GM18520 (cell line): ENCODE measurements around the gene YWHAB.
"Not testable (repeated sequence)": the region's sequence is repeated elsewhere in the genome, so short reads cannot be mapped to it uniquely, and the experiment has no call there.

Source experiments
- ATAC-seq: cut with Tn5 transposase; IDR thresholded peaks from one replicate; pipeline ENCODE4 v1.9.1; 2021; ENCODE audit not compliant: unreplicated experiment

YWHAB gene

DNA sequence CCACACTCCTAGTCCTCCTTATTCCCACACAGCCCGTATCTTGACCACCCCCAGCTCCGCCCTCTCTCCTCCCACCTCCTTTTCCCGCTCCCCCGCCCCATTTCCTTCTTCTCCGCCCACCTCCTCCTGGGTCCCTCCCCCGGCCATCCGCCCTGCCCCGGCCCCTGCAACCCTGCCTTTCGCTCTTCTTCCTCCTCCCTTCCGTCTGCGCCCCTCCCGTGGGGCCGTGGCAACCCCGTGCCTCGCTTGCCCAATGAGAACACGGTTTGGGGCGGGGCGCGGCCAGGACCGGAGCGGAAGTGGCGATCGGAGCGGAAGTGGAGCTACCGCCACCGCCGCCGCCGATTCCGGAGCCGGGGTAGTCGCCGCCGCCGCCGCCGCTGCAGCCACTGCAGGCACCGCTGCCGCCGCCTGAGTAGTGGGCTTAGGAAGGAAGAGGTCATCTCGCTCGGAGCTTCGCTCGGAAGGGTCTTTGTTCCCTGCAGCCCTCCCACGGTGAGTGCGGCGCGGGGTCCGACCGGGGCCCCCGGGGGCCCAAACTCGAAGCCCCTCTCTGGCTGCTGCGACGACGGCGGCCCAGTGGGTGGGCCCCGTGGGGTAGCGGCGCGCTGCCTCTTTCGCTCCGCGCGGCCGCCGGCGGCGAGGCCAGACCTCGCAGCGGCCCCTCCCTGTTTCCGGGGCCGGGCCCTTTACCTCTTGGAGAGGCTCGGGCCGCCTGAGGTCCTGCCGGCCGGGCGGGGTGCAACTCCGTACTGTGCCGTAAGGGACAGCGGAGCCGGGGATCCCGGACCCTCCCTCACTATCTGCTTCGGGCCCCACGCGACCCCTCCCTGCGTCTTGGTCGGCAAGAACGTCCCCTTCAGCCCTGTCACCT lies at the start of gene YWHAB:
Gene YWHAB (plus strand): TSS at position 314 of the 874 bp plus-strand sequence. CDS start 15,829 bp downstream, outside the sequence.
- peak; percentile 78 for ATAC-seq

DNA sequence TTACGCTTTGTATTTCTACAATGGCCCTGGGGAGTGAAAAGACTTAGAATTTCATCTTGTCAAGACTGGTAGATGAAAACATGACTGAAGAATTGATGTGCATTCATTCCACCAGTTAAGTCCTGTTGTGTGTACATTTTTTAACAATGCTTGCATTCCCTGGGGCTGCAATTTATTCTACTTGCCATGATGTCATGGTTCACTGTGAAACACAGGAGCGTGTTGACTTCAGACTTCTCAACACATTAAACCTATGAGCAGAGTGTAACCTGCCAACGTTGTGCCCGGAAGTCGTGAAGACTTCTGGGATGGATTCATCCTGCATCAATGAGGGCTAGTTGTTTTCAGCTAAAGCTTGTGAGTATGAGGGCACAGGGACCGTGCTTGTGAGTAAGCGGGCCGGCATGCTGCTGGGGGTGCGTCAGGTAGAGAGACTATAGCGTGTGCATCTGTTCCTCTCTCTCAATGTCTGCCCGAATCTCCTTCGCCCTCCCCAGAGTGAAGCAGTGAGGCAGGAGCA lies 48.8 kb upstream of the YWHAB start:
- no peak for ATAC-seq

DNA sequence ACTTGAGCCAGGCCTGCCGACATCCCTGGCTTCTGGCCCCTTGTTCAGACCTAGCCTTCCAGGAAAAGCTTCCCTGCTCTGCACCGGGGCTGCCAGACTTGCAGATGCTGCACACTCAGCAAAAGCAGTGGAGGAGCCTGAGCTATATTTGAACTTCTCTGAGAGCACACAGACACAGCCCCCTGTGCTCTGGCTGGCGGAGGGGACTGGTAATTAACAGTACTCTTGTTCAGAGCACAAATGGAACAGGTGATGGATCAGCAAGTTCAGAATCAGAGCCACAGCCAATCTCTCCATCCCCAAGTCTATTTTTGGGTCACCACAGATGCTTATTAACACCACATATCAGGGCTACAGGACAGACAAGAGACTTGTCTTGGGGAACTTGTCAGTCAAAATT lies 47.6 kb upstream of the YWHAB start:
- ATAC-seq = no peak

GRCh38 chr20:44838521-44838920 lies 47.0 kb upstream of the YWHAB start:
- no peak for ATAC-seq

DNA sequence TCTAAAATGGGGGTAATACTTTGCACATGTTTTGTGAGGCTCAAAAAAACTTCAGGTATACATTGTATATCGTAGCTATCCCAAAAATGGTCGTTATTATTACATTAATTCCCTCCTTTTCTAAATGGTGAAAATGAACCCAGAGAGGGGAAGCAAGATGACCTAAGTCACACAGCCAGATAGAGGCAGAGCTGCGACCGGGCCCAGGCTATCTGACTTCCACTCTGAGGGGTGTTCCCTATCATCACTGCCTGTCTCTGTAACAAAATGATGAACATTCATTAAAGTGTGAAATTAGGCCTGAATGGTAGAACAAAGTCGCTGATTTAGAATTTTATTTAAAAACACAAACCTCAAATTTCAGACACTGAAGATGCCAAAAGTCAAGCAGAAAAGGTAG lies 46.0 kb upstream of the YWHAB start:
- no peak for ATAC-seq

DNA sequence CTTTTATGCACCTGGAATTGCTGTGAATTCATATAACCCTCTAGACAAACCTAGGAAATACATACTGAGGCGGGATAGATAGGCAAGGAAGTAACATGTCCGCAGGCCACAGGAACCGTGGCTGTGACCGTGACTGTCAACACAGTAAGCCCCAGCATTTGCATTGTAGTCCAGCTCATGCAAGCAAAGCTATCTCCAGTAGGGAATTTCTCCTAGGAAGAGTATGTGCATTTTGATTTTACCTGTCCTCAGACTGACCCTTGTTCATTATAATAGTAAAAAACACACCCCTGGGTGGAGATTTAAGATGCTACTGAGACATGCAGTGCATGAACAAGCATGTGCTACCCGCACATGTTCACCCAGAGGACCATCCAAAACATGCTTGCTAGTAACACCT lies 44.7 kb upstream of the YWHAB start:
- ATAC-seq = no peak

DNA sequence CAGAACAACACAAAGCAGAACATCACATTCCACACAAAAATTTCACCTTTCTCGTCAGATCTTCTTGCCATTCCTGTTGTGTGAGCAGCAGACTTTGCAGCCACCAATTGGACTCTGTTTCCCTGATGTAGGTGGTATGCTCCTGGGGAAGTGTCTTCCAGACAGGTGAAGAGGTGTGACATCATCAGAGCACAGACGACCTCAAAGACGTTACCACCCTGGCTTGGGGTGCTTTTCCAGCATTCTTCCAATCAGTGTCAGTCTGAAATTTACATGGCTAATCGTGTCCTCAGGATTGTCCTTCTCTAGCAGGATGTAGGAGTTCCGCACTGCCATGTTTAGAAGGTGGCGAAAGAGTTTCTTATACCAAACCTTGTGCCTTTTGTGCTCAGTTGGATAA lies 43.5 kb upstream of the YWHAB start:
- ATAC-seq = no peak

DNA sequence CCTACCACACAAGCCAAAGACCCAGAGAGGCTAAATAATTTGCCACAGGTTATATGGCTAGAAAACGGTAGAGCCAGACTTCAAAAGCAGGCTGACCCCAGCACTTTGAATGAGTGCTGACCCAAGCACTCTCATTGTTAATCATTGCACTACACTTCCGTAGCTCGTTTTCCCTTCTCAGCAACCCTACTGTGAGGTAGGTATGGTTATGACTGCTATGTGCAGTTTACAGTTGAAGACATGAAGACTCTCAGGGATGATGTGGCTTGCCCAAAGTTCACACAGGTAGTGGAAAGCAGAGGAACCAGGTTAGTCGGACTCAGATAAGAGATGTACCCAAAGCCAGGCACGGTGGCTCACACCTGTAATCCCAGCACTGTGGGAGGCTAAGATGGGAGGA lies 41.6 kb upstream of the YWHAB start:
- ATAC-seq = no peak

DNA sequence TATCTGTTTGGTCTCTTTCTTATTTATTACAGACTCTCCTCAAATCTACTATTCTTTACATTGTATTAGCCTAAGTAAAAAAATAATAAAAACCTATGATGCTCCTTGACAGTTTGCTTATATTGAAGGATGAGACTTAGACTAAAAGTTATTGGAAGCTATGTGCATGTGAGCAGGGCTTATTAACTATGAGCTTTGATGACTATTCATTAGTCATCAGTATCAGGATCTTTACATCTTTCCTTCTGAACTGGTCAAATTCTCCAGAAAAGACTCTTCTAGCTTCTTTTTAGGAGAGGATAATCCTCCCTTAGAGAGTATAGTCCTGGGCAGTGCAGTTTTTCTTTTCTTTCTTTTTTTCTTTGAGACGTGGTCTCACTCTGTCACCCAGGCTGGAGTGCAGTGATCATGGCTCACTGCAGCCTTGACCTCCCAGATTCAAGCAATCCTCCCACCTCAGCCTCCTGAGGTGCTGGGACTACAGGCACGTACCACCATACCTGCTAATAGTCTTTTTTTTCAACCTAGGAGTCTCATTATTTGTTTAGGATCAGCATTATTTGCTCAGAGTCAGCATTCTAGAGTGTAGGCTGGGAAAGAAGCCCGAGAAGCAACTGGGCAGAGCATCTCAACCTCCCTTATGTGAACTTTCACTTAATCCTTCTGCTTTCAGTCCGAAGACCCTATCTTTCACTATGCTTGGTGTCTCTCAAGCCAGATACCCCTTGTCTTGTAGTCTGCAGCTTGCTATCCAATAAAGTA lies 37.1 kb upstream of the YWHAB start:
- ATAC-seq = no peak

DNA sequence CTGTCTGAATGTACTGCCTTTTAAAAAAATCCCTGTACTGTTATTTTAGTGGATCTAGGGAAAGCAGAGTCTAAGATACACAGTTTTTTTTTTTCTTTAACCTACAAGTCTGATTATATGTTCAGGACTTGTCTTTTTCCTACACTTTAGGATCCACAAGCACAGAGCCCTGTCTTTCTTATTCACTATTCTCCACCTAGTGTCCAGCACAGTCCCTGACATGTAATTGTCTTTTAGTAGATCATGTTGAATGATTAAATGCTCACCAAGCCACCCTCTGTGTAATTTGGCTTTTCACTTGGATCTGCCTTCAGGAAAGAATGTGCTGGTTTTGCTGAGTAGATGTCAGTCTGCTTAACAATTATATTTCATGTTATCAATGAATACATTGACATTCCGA lies 35.8 kb upstream of the YWHAB start:
- ATAC-seq = no peak

- no peak for ATAC-seq
Measured at GRCh38 chr20:44850272-44850671, 35.2 kb upstream of the YWHAB start.

DNA sequence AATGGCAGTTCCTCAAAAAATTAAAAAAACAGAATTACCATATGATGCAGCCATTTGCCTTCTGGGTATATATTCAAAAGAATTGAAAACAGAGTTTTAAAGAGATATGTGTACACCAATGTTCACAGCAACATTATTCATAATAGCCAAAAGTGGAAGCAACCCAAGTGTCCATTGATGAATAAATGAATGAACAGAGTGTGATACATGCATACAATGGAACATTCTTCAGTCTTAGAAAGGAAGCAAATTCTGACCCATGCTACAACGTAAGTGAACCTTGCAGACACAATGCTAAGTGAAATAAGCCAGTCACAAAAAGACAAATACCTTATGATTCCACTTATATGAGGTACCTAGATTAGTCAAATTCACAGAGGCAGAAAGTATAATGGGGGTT lies 34.7 kb upstream of the YWHAB start:
- no peak for ATAC-seq

DNA sequence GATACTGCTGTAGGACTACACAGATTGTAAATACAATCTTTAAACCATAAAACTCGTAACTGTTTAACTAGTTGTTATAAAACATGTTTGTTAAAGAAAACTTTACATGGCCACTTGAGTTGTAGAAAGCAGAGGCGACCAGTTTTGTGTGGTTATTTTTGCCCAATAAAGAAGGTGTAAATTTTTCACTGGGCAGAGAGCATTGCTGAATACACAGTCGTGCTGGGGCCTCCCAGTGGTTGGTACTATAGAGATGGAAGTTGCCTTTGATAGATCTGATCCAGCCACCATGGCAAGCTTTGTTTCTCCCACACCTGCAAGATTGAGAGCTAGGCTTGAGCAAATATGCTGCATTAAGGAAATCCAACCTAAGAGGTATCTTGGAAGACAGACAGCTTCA lies 34.0 kb upstream of the YWHAB start:
- no peak for ATAC-seq

GRCh38 chr20:44856442-44856841 lies 29.1 kb upstream of the YWHAB start:
- no peak for ATAC-seq

GRCh38 chr20:44856856-44857448 lies 28.6 kb upstream of the YWHAB start:
- no peak for ATAC-seq

DNA sequence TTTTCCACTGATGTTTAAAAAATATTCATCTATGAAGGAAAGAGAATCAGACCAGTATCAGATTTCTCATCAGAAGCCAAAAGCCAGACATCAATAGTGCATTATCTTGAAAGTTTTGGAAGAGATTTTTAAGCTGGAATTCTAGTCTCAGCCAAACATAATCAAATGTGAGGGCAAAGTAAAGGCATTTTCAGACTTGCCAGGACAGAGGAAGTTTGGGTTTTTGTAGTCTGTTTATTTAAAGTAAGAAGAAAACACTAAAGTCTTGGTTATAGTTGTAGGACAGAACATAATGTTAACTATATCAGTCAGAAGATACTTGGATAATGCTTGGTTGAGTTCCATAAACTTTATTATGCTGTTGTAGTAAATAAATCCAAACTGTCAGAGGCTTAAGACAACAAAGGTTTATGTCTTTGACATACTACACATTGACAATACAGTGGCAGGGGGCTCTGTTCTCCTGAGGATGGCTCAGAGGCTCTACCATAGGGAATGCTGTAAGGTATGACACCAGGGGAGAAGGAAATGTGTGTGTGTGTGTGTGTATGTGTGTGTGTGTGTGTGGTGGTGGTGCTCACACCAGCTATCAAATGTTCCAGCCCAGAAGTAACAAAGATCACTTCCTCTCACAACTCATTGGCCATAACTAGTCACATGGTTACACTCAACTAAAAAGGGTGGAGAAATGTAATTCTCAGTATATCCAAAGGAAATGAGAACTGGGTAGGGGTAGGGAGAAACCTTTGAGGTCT lies 26.7 kb upstream of the YWHAB start:
- ATAC-seq = no peak

DNA sequence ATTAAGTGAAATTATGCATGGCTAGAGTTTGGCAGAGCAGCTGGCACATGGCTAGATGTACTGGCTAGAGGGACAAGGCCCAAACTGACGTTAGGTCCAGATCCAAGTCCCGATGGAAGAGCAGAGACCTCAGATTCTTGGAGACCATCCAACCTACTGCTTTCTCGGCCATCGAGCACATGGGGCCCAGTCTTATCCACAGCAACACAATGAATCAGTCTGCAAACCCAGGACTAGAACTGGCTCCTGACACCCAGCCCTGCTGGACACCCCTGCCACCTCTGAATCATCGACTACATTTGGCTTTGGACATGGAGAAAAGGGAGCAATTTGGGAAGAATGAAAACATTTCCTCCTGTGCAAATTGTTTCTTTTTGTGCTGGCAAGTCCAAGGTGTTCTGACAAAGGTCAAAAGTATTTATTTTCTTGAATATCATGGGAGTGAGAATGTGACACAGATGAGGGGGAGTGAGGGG lies 23.9 kb upstream of the YWHAB start:
- no peak for ATAC-seq

DNA sequence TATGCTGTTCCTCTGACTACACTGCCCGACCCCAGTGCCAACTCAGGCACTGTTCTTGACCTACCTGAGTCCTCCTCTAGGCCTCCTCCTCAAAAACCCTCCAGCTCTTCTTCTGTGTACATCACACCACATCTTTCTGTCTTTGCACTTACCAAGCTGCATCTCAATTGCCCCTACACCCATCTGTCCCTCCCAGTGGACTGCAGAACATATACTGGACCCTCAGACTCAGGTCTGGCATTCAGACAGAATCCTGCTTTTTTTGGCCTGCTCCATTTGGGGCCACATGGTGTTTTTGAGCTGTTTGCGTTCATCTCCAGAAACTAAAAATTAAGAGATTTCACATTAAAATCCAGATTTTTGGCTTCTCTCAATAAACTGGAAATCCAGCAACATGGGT lies 23.2 kb upstream of the YWHAB start:
- ATAC-seq = no peak

GRCh38 chr20:44863365-44864084 lies 22.0 kb upstream of the YWHAB start:
- ATAC-seq = not testable (repeated sequence)

- ATAC-seq = not testable (repeated sequence)
Measured at GRCh38 chr20:44864493-44864892, 21.0 kb upstream of the YWHAB start.
